GM23338 (cell line): ENCODE data around the gene ST3GAL6. TPM values are rescaled to one million over a fixed set of nuclear protein-coding genes. Genes with fewer than 3 reads are reported as not detected.

ENCODE experiments used
- ATAC-seq: fragments of 200-7000 bp; cut with Tn5 transposase; 3 replicates; pipeline ENCODE4 v1.9.1; 2020
- DNase-seq: peaks from one replicate; pipeline ENCODE4 v3.0.0-alpha.2; 2015; ENCODE audit warnings: low spot score
- H2AFZ ChIP-seq: fragments of 200-600 bp; sonication (generic); 2 replicates; pipeline ENCODE4 v1.8.0; 2016; ENCODE audit warnings: antibody characterized with exemption, mild to moderate bottlenecking, moderate library complexity
- H3F3A ChIP-seq: fragments of 200-600 bp; sonication (generic); replicated peaks from 2 replicates; pipeline ENCODE4 v1.8.0; 2017; ENCODE audit warnings: antibody characterized with exemption, mixed run types, low read depth
- H3K27ac ChIP-seq: fragments of 200-600 bp; sonication (generic); 2 replicates; pipeline ENCODE4 v1.6.1; 2016; ENCODE audit warnings: low read depth
- H3K27me3 ChIP-seq: fragments of 200-600 bp; sonication (generic); 2 replicates; pipeline ENCODE4 v1.8.0; 2016; ENCODE audit warnings: mild to moderate bottlenecking, mixed run types, moderate library complexity; ENCODE audit not compliant: insufficient read depth
- H3K36me3 ChIP-seq: fragments of 200-600 bp; sonication (generic); 2 replicates; pipeline ENCODE4 v1.8.0; 2016; ENCODE audit warnings: mild to moderate bottlenecking; ENCODE audit not compliant: insufficient read depth
- H3K4me1 ChIP-seq: fragments of 200-600 bp; sonication (generic); 2 replicates; pipeline ENCODE4 v1.8.0; 2016; ENCODE audit warnings: mild to moderate bottlenecking, moderate library complexity; ENCODE audit not compliant: insufficient read depth
- H3K4me2 ChIP-seq: fragments of 200-600 bp; sonication (generic); 2 replicates; pipeline ENCODE4 v1.7.1; 2017; ENCODE audit warnings: mixed run types
- H3K4me3 ChIP-seq: fragments of 200-600 bp; sonication (generic); 2 replicates; pipeline ENCODE4 v1.6.1; 2016; ENCODE audit warnings: mixed run types
- H3K79me2 ChIP-seq: fragments of 200-600 bp; sonication (generic); replicated peaks from 2 replicates; pipeline ENCODE4 v1.8.0; 2017; ENCODE audit warnings: mild to moderate bottlenecking; ENCODE audit not compliant: insufficient read depth
- H3K9me2 ChIP-seq: fragments of 200-600 bp; sonication (generic); 2 replicates; pipeline ENCODE4 v1.8.0; 2017; ENCODE audit not compliant: insufficient read depth
- H4K20me1 ChIP-seq: fragments of 200-600 bp; sonication (generic); replicated peaks from 2 replicates; pipeline ENCODE4 v1.8.0; 2017; ENCODE audit warnings: mild to moderate bottlenecking; ENCODE audit not compliant: insufficient read depth
- H3K27ac Mint-ChIP-seq: 2 replicates; pipeline ENCODE4 v1.8.0; 2020; ENCODE audit warnings: inconsistent platforms, mild to moderate bottlenecking, moderate library complexity, mixed read lengths
- H3K27me3 Mint-ChIP-seq: 3 replicates; pipeline ENCODE4 v1.8.0; 2022; ENCODE audit warnings: low read depth, mild to moderate bottlenecking, moderate library complexity, mixed read lengths, inconsistent platforms; ENCODE audit not compliant: insufficient read depth, poor library complexity
- H3K36me3 Mint-ChIP-seq: 3 replicates; pipeline ENCODE4 v1.8.0; 2021; ENCODE audit warnings: low read depth, mild to moderate bottlenecking, inconsistent platforms, moderate library complexity, mixed read lengths
- H3K4me1 Mint-ChIP-seq: 3 replicates; pipeline ENCODE4 v1.8.0; 2020; ENCODE audit warnings: mild to moderate bottlenecking, inconsistent platforms, mixed read lengths
- H3K4me3 Mint-ChIP-seq: 3 replicates; pipeline ENCODE4 v1.8.0; 2021; ENCODE audit warnings: moderate library complexity, mild to moderate bottlenecking, inconsistent platforms, mixed read lengths
- H3K9me3 Mint-ChIP-seq: 3 replicates; pipeline ENCODE4 v1.8.0; 2020; ENCODE audit warnings: moderate library complexity, mild to moderate bottlenecking, inconsistent platforms, mixed read lengths
- CREB1 ChIP-seq: fragments of 250-450 bp; sonication (Bioruptor Pico); IDR thresholded peaks from 2 replicates; pipeline ENCODE4 v1.5.0; 2020; ENCODE audit warnings: low read depth, mild to moderate bottlenecking, moderate library complexity
- EZH2phosphoT487 ChIP-seq: fragments of 200-600 bp; sonication (generic); IDR thresholded peaks from one replicate; pipeline ENCODE4 v1.8.1; 2018; ENCODE audit warnings: antibody characterized with exemption; ENCODE audit not compliant: unreplicated experiment
- JUNB ChIP-seq: IDR thresholded peaks from one replicate; pipeline ENCODE4 v1.6.1; 2016; ENCODE audit warnings: antibody characterized with exemption; ENCODE audit not compliant: unreplicated experiment
- NANOG ChIP-seq: IDR thresholded peaks from 2 replicates; pipeline ENCODE4 v1.6.1; 2016; ENCODE audit warnings: antibody characterized with exemption, borderline replicate concordance
- POLR2AphosphoS5 ChIP-seq: IDR thresholded peaks from 2 replicates; pipeline ENCODE4 v1.6.1; 2016; ENCODE audit warnings: antibody characterized with exemption, low read depth
- STAT1 ChIP-seq: IDR thresholded peaks from one replicate; pipeline ENCODE4 v1.6.1; 2016; ENCODE audit warnings: antibody characterized with exemption; ENCODE audit not compliant: unreplicated experiment
- ZNF462 ChIP-seq: fragments of 250-450 bp; sonication (Bioruptor Pico); IDR thresholded peaks from 2 replicates; pipeline ENCODE4 v1.5.0; 2020; ENCODE audit warnings: mild to moderate bottlenecking, moderate library complexity
- polyA plus RNA-seq: library from polyadenylated mRNA; unstranded; fragments of >200 nt; fragmentation: Nextera tagmentation; extraction: Ambion mirVana; gene quantifications from 2 replicates; pipeline ENCODE4 v1.2.1, GENCODE V29; 2016
- total RNA-seq: library from RNA; depleted of rRNA; stranded (reverse); fragments of >200 nt; shearing (Covaris generic); gene quantifications from 2 replicates; pipeline ENCODE4 v1.2.3, GENCODE V29; 2014
- TF ChIP-seq, protein P1 (sequence below), 2 experiments: fragments of 200-600 bp in 1 of 2; sonication (generic) in 1 of 2; conservative IDR thresholded peaks; 2 replicates each; pipeline versions ENCODE4 v1.5.1 to v1.6.1; 2016 to 2017; ENCODE audit warnings: antibody characterized with exemption in 2 of 2, low read depth in 2 of 2, mild to moderate bottlenecking in 2 of 2, moderate library complexity in 1 of 2
- TF ChIP-seq, protein P2 (sequence below): IDR thresholded peaks from 2 replicates; pipeline ENCODE4 v1.6.1; 2016; ENCODE audit warnings: antibody characterized with exemption

ST3GAL6 gene
- total and polyA plus RNA-seq, 2 experiments from 2014 or later, result 4.7 to 8.1 TPM

- Histone ChIP-seq H3K4me1 (no peaks in the 10 kb centered on the region), H3K36me3 (no peaks in the 10 kb centered on the region), H3K79me2 (no peaks in the 10 kb centered on the region), H4K20me1 (no peaks in the 10 kb centered on the region), H3K9me2 (no peaks in the 10 kb centered on the region), H3K27me3 (no peaks in the 10 kb centered on the region), H3F3A (no peaks in the 10 kb centered on the region), H3K27ac (no peak overlapping the region), H2AFZ (no peak overlapping the region), H3K4me2 (no peak overlapping the region), H3K4me3 (no peak overlapping the region)
- Mint-ChIP-seq H3K9me3 (no peaks in the 10 kb centered on the region), H3K4me1 (peaks cover 3% of the 10 kb centered on the region; the same call in 1 of the 3 replicates), H3K27ac (no peak overlapping the region), H3K4me3 (no peak overlapping the region), H3K27me3 (no peaks in the 10 kb centered on the region), H3K36me3 (no peaks in the 10 kb centered on the region)
- TF ChIP-seq, protein P1, sequence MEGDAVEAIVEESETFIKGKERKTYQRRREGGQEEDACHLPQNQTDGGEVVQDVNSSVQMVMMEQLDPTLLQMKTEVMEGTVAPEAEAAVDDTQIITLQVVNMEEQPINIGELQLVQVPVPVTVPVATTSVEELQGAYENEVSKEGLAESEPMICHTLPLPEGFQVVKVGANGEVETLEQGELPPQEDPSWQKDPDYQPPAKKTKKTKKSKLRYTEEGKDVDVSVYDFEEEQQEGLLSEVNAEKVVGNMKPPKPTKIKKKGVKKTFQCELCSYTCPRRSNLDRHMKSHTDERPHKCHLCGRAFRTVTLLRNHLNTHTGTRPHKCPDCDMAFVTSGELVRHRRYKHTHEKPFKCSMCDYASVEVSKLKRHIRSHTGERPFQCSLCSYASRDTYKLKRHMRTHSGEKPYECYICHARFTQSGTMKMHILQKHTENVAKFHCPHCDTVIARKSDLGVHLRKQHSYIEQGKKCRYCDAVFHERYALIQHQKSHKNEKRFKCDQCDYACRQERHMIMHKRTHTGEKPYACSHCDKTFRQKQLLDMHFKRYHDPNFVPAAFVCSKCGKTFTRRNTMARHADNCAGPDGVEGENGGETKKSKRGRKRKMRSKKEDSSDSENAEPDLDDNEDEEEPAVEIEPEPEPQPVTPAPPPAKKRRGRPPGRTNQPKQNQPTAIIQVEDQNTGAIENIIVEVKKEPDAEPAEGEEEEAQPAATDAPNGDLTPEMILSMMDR (conservative IDR thresholded peaks at IDR 0.05; ENCODE audit: low read depth in 2 of 2), result no peak
- TF ChIP-seq, protein P2, sequence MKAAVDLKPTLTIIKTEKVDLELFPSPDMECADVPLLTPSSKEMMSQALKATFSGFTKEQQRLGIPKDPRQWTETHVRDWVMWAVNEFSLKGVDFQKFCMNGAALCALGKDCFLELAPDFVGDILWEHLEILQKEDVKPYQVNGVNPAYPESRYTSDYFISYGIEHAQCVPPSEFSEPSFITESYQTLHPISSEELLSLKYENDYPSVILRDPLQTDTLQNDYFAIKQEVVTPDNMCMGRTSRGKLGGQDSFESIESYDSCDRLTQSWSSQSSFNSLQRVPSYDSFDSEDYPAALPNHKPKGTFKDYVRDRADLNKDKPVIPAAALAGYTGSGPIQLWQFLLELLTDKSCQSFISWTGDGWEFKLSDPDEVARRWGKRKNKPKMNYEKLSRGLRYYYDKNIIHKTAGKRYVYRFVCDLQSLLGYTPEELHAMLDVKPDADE, result no peak
- TF ChIP-seq POLR2AphosphoS5, result no peak
- TF ChIP-seq NANOG, result no peak
- TF ChIP-seq CREB1, result no peak
- DNase-seq, result no peak
- ATAC-seq, result no peak
Measured at GRCh38 chr3:98744283-98744682, 18.9 kb upstream of the ST3GAL6 start.

GRCh38 chr3:98745718-98746117, 17.4 kb upstream of the ST3GAL6 start:
- no peaks in the 10 kb centered on the region for H3K79me2 ChIP-seq
- TF ChIP-seq, protein P2, result no peak
- no peak for TF ChIP-seq JUNB
- no peak for TF ChIP-seq EZH2phosphoT487
- TF ChIP-seq NANOG, result no peak
- TF ChIP-seq POLR2AphosphoS5, result no peak
- no peak for TF ChIP-seq STAT1
- TF ChIP-seq, protein P1 (conservative IDR thresholded peaks at IDR 0.05; ENCODE audit: low read depth in 2 of 2), result no peak
- no peak for TF ChIP-seq ZNF462 (CRISPR knock-in tag)
- no peak for TF ChIP-seq CREB1

More at GRCh38 chr3:98745718-98746117, 17.4 kb upstream of the ST3GAL6 start:
- Mint-ChIP-seq H3K4me1 (peaks cover 8% of the 10 kb centered on the region; the same call in 1 of the 3 replicates), H3K9me3 (no peaks in the 10 kb centered on the region), H3K4me3 (no peak overlapping the region), H3K27ac (no peak overlapping the region), H3K27me3 (no peaks in the 10 kb centered on the region), H3K36me3 (no peaks in the 10 kb centered on the region)
- Histone ChIP-seq H2AFZ (no peak overlapping the region), H3K4me1 (no peaks in the 10 kb centered on the region), H3K4me3 (no peak overlapping the region), H3K4me2 (no peak overlapping the region), H3K27me3 (no peaks in the 10 kb centered on the region), H4K20me1 (no peaks in the 10 kb centered on the region), H3K36me3 (no peaks in the 10 kb centered on the region), H3K9me2 (no peaks in the 10 kb centered on the region), H3K27ac (no peak overlapping the region), H3F3A (no peaks in the 10 kb centered on the region)
- no peak for DNase-seq
- ATAC-seq, result no peak
